ENCODE measurements around the gene CSNK1G2. TPM values are rescaled to one million over a fixed set of nuclear protein-coding genes. Genes with fewer than 3 reads are reported as not detected.

CSNK1G2 gene
- total and polyA plus RNA-seq, 2 of the 13 experiments (the other 11 are each of a cell fraction or from before 2014, with no cell fraction given): 53.8 to 72.5 TPM

DNA sequence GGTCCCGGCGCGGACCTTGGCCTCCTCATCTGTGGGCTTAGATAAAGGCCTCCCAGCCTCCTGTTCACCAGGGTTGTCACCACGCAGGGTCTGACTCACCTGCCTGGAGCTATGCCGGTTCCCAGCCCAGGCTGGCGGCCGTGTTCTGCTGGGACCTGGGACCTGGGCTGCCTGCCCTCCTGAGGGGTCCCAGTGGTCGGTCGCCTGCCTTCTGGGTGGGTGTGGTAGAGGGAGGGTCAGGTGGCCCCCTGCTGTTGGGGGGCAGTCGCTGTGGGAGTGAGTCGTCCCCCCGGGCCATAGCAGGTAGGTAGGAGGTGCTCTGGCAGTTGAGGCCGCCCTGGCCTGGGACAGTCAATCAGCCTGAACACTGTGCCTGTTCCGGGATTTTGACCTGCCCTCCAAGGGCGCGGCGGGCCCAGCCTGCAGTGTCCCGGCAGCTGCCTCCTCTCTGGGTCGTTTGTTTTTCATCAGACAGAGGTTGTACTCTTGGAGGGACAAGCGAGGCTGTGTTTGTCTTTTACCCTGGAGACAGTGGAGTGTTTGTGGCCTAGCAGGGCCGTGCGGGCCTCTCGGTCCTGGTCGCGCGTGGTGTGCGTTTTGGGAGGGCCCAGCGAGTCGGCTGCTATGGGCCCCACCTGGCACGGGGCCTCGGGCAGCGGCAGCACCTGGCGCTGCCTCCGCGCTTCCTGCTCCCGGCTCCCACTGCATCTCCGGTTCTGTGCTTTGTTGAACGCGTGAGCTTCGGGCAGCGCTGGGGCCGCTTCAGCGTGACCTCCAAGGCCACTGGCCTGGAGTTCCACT, 33.2 kb upstream of the CSNK1G2 start (continued):
- TF ChIP-seq KLF11 (CRISPR knock-in tag; IDR thresholded peaks at IDR 0.05) (no peak), HMG20A (CRISPR knock-in tag; IDR thresholded peaks at IDR 0.05; ENCODE audit: borderline replicate concordance) (no peak), THYN1 (CRISPR knock-in tag; IDR thresholded peaks at IDR 0.05; ENCODE audit: borderline replicate concordance, low read depth) (no peak), DPF2 (CRISPR knock-in tag; IDR thresholded peaks at IDR 0.05; ENCODE audit: borderline replicate concordance, low read depth) (no peak), NKX3-1 (CRISPR knock-in tag; IDR thresholded peaks at IDR 0.05) (no peak), ZNF513 (CRISPR knock-in tag; conservative IDR thresholded peaks at IDR 0.05) (no peak), GLI4 (CRISPR knock-in tag; IDR thresholded peaks at IDR 0.05; ENCODE audit: borderline replicate concordance) (no peak), RXRB (CRISPR knock-in tag; IDR thresholded peaks at IDR 0.05; ENCODE audit: borderline replicate concordance) (peak; percentile 11; the same call in 1 of the 2 replicates), ZNF232 (CRISPR knock-in tag; IDR thresholded peaks at IDR 0.05; ENCODE audit: borderline replicate concordance) (no peak), MTF2 (CRISPR knock-in tag; IDR thresholded peaks at IDR 0.05; ENCODE audit: borderline replicate concordance) (no peak), PITX1 (CRISPR knock-in tag; IDR thresholded peaks at IDR 0.05) (no peak), THAP11 (CRISPR knock-in tag; IDR thresholded peaks at IDR 0.05) (no peak), ZMYM3 (CRISPR knock-in tag; IDR thresholded peaks at IDR 0.05) (peak; percentile 82; the same call in 1 of the 2 replicates), ZNF576 (CRISPR knock-in tag; IDR thresholded peaks at IDR 0.05) (no peak), NFKBIZ (CRISPR knock-in tag; IDR thresholded peaks at IDR 0.05) (no peak), SP2 (CRISPR knock-in tag; IDR thresholded peaks at IDR 0.05) (no peak), CCAR2 (optimal IDR thresholded peaks at IDR 0.05; ENCODE audit: low read depth, low read length) (no peak), ATAD3A (CRISPR knock-in tag; IDR thresholded peaks at IDR 0.05) (no peak), ZNF224 (CRISPR knock-in tag; IDR thresholded peaks at IDR 0.05) (0 out of 2 replicates have a peak, but pooled peaks have one; percentile 61), FOXP1 (IDR thresholded peaks at IDR 0.05) (no peak), FOXP1 (CRISPR knock-in tag; IDR thresholded peaks at IDR 0.05) (no peak), ZNF607 (CRISPR knock-in tag; IDR thresholded peaks at IDR 0.05; ENCODE audit: borderline replicate concordance) (no peak), ZSCAN31 (CRISPR knock-in tag; IDR thresholded peaks at IDR 0.05; ENCODE audit: low read depth) (peak; percentile 67; the same call in 1 of the 2 replicates), ZNF335 (CRISPR knock-in tag; IDR thresholded peaks at IDR 0.05) (no peak), KLF12 (CRISPR knock-in tag; IDR thresholded peaks at IDR 0.05; ENCODE audit: borderline replicate concordance) (no peak)
- TF ChIP-seq, protein P1, sequence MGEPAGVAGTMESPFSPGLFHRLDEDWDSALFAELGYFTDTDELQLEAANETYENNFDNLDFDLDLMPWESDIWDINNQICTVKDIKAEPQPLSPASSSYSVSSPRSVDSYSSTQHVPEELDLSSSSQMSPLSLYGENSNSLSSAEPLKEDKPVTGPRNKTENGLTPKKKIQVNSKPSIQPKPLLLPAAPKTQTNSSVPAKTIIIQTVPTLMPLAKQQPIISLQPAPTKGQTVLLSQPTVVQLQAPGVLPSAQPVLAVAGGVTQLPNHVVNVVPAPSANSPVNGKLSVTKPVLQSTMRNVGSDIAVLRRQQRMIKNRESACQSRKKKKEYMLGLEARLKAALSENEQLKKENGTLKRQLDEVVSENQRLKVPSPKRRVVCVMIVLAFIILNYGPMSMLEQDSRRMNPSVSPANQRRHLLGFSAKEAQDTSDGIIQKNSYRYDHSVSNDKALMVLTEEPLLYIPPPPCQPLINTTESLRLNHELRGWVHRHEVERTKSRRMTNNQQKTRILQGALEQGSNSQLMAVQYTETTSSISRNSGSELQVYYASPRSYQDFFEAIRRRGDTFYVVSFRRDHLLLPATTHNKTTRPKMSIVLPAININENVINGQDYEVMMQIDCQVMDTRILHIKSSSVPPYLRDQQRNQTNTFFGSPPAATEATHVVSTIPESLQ (CRISPR knock-in tag; conservative IDR thresholded peaks at IDR 0.05): no peak
- TF ChIP-seq, protein P2, sequence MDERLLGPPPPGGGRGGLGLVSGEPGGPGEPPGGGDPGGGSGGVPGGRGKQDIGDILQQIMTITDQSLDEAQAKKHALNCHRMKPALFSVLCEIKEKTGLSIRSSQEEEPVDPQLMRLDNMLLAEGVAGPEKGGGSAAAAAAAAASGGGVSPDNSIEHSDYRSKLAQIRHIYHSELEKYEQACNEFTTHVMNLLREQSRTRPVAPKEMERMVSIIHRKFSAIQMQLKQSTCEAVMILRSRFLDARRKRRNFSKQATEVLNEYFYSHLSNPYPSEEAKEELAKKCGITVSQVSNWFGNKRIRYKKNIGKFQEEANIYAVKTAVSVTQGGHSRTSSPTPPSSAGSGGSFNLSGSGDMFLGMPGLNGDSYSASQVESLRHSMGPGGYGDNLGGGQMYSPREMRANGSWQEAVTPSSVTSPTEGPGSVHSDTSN (CRISPR knock-in tag; IDR thresholded peaks at IDR 0.05): no peak
